Measurements from ENCODE around the gene DDX27. TPM values are rescaled to one million over a fixed set of nuclear protein-coding genes. Genes with fewer than 3 reads are reported as not detected.
A peak's percentile ranks its signal among the peaks of the same experiment; 100 is the strongest.

The DDX27 gene
- total and polyA plus RNA-seq, 2 of the 13 experiments (the other 11 are each of a cell fraction or from before 2014, with no cell fraction given), result 42.6 to 72.8 TPM

DNA sequence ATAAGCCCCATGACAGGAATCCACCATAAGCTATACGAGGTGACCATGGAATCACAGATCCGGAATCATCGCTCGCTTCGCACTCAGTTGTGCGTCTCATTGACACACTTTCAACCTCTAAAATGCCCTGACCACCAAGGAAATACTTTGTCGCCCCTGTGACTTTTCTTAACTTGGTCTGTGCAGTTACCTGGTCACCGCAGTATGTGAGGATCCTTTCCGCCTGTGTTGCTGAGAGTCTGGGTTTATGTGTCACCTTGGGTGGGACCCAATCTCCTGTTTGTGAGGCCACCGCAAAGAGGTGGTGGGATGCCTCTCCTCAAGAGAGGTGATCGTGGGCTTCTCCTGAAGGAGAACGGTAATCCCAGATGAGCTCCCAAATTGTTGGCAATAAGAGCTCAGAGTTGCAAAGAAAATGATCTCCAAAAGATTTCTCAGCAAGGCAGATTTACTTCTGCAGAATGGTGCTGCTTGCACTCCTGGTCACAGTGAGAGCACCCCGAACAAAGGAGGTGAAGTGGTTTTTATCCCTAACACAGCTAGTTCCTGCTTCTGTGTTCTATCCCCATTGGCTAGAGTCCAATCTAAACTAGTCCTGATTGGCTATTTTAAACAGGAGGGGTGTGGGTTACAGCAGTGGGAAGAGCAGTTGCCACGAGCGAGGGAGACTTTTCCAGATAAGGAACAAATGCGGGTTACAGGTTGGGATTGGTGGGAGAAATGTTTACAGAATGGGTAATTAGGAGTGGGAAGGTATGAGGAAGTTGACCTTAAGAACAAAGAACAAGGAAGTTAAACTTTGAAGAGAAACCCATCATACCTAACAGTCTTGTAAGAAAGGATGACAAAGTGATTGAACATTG is 67.7 kb downstream of the DDX27 start (continued):
- TF ChIP-seq, protein P1, sequence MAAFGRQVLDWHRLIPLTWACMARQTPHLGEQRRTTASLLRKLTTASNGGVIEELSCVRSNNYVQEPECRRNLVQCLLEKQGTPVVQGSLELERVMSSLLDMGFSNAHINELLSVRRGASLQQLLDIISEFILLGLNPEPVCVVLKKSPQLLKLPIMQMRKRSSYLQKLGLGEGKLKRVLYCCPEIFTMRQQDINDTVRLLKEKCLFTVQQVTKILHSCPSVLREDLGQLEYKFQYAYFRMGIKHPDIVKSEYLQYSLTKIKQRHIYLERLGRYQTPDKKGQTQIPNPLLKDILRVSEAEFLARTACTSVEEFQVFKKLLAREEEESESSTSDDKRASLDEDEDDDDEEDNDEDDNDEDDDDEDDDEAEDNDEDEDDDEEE (CRISPR knock-in tag; IDR thresholded peaks at IDR 0.05), result peak; percentile 62; the same call in 1 of the 2 replicates
- TF ChIP-seq GLI4 (CRISPR knock-in tag; IDR thresholded peaks at IDR 0.05; ENCODE audit: borderline replicate concordance), result peak; percentile 34; the same call in 1 of the 2 replicates
- no peak for TF ChIP-seq ATAD3A (CRISPR knock-in tag; IDR thresholded peaks at IDR 0.05)
- TF ChIP-seq ZNF724P (CRISPR knock-in tag; IDR thresholded peaks at IDR 0.05; ENCODE audit: borderline replicate concordance), result no peak
- TF ChIP-seq, protein P2, sequence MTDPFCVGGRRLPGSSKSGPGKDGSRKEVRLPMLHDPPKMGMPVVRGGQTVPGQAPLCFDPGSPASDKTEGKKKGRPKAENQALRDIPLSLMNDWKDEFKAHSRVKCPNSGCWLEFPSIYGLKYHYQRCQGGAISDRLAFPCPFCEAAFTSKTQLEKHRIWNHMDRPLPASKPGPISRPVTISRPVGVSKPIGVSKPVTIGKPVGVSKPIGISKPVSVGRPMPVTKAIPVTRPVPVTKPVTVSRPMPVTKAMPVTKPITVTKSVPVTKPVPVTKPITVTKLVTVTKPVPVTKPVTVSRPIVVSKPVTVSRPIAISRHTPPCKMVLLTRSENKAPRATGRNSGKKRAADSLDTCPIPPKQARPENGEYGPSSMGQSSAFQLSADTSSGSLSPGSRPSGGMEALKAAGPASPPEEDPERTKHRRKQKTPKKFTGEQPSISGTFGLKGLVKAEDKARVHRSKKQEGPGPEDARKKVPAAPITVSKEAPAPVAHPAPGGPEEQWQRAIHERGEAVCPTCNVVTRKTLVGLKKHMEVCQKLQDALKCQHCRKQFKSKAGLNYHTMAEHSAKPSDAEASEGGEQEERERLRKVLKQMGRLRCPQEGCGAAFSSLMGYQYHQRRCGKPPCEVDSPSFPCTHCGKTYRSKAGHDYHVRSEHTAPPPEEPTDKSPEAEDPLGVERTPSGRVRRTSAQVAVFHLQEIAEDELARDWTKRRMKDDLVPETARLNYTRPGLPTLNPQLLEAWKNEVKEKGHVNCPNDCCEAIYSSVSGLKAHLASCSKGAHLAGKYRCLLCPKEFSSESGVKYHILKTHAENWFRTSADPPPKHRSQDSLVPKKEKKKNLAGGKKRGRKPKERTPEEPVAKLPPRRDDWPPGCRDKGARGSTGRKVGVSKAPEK (CRISPR knock-in tag; IDR thresholded peaks at IDR 0.05; ENCODE audit: borderline replicate concordance), result no peak
- TF ChIP-seq GTF3A (CRISPR knock-in tag; conservative IDR thresholded peaks at IDR 0.05), result no peak
- TF ChIP-seq TAF1 (CRISPR knock-in tag; IDR thresholded peaks at IDR 0.05), result no peak
- TF ChIP-seq, protein P3, sequence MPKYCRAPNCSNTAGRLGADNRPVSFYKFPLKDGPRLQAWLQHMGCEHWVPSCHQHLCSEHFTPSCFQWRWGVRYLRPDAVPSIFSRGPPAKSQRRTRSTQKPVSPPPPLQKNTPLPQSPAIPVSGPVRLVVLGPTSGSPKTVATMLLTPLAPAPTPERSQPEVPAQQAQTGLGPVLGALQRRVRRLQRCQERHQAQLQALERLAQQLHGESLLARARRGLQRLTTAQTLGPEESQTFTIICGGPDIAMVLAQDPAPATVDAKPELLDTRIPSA (CRISPR knock-in tag; IDR thresholded peaks at IDR 0.05; ENCODE audit: borderline replicate concordance), result no peak
- TF ChIP-seq CCDC6 (CRISPR knock-in tag; IDR thresholded peaks at IDR 0.05), result 0 out of 2 replicates have a peak, but pooled peaks have one; percentile 20
- TF ChIP-seq ERF (CRISPR knock-in tag; IDR thresholded peaks at IDR 0.05), result no peak
- peak; percentile 35 for TF ChIP-seq HOXA3 (CRISPR knock-in tag; IDR thresholded peaks at IDR 0.05)
- TF ChIP-seq YEATS4 (CRISPR knock-in tag; IDR thresholded peaks at IDR 0.05; ENCODE audit: borderline replicate concordance), result no peak
- no peak for TF ChIP-seq FLYWCH1 (CRISPR knock-in tag; IDR thresholded peaks at IDR 0.05)
- TF ChIP-seq ISL2 (CRISPR knock-in tag; IDR thresholded peaks at IDR 0.05), result no peak
- TF ChIP-seq MED13 (CRISPR knock-in tag; IDR thresholded peaks at IDR 0.05), result no peak
- TF ChIP-seq RXRA (CRISPR knock-in tag; IDR thresholded peaks at IDR 0.05), result no peak
- no peak for TF ChIP-seq ZNF703 (CRISPR knock-in tag; IDR thresholded peaks at IDR 0.05; ENCODE audit: borderline replicate concordance)
- no peak for TF ChIP-seq MATR3 (CRISPR knock-in tag; IDR thresholded peaks at IDR 0.05)
- TF ChIP-seq, protein P4, sequence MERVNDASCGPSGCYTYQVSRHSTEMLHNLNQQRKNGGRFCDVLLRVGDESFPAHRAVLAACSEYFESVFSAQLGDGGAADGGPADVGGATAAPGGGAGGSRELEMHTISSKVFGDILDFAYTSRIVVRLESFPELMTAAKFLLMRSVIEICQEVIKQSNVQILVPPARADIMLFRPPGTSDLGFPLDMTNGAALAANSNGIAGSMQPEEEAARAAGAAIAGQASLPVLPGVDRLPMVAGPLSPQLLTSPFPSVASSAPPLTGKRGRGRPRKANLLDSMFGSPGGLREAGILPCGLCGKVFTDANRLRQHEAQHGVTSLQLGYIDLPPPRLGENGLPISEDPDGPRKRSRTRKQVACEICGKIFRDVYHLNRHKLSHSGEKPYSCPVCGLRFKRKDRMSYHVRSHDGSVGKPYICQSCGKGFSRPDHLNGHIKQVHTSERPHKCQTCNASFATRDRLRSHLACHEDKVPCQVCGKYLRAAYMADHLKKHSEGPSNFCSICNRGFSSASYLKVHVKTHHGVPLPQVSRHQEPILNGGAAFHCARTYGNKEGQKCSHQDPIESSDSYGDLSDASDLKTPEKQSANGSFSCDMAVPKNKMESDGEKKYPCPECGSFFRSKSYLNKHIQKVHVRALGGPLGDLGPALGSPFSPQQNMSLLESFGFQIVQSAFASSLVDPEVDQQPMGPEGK (CRISPR knock-in tag; IDR thresholded peaks at IDR 0.05), result no peak
- no peak for TF ChIP-seq AGO2 (optimal IDR thresholded peaks at IDR 0.05; ENCODE audit: low read depth, low read length)
- 0 out of 2 replicates have a peak, but pooled peaks have one; percentile 7 for TF ChIP-seq ZSCAN9 (CRISPR knock-in tag; IDR thresholded peaks at IDR 0.05; ENCODE audit: borderline replicate concordance)
- TF ChIP-seq GATAD1 (CRISPR knock-in tag; IDR thresholded peaks at IDR 0.05), result 0 out of 2 replicates have a peak, but pooled peaks have one; percentile 11
- TF ChIP-seq, protein P5, sequence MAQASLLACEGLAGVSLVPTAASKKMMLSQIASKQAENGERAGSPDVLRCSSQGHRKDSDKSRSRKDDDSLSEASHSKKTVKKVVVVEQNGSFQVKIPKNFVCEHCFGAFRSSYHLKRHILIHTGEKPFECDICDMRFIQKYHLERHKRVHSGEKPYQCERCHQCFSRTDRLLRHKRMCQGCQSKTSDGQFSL (CRISPR knock-in tag; IDR thresholded peaks at IDR 0.05), result no peak
- no peak for TF ChIP-seq ESRRA (CRISPR knock-in tag; IDR thresholded peaks at IDR 0.05; ENCODE audit: low read depth)
